Activated CD8-positive, alpha-beta T cell treated with anti-CD3 and anti-CD28 coated beads, Interleukin-2, amount 10 ng/mL, durations not matched to agents 7 days and 5 days (primary cell): ENCODE results near the gene EFHC1. TPM values are rescaled to one million over a fixed set of nuclear protein-coding genes. Genes with fewer than 3 reads are reported as not detected.

ENCODE experiments used
- ATAC-seq: fragments of 150-1000 bp; cut with Tn5 transposase; one replicate; pipeline ENCODE4 v1.10.0; 2021; ENCODE audit warnings: moderate library complexity
- CTCF ChIA-PET: fragments of 350-600 bp; sonication (Branson Sonifier 250); formaldehyde crosslinking; loops from one replicate; lab custom pipeline; 2021; ENCODE audit warnings: antibody characterized with exemption; lab: Charles Lee
- POLR2A ChIA-PET: fragments of 350-600 bp; sonication (Branson Sonifier 250); formaldehyde crosslinking; loops from one replicate; lab custom pipeline; 2021; ENCODE audit warnings: antibody characterized with exemption; lab: Charles Lee
- DNase-seq: peaks from one replicate; pipeline ENCODE4 v3.0.0-alpha.2; 2020
- H3K27ac Mint-ChIP-seq: one replicate; pipeline ENCODE4 v1.8.0; 2021; ENCODE audit warnings: mild to moderate bottlenecking, mixed read lengths
- H3K27me3 Mint-ChIP-seq: one replicate; pipeline ENCODE4 v1.8.0; 2021; ENCODE audit warnings: low read depth, mixed read lengths
- H3K36me3 Mint-ChIP-seq: one replicate; pipeline ENCODE4 v1.8.0; 2021; ENCODE audit warnings: low read depth, mixed read lengths
- H3K4me1 Mint-ChIP-seq: one replicate; pipeline ENCODE4 v1.8.0; 2021; ENCODE audit warnings: low read depth, mixed read lengths
- H3K4me3 Mint-ChIP-seq: one replicate; pipeline ENCODE4 v1.8.0; 2021; ENCODE audit warnings: mild to moderate bottlenecking, mixed read lengths
- H3K9me3 Mint-ChIP-seq: one replicate; pipeline ENCODE4 v1.8.0; 2022; ENCODE audit warnings: mixed read lengths; ENCODE audit not compliant: insufficient read depth
- total RNA-seq, 2 experiments: library from RNA; stranded (reverse); gene quantifications; one replicate each; pipeline ENCODE4 v1.2.3, GENCODE V29; 2021

EFHC1 gene
- total RNA-seq, 2 experiments from 2014 or later: 1.4 to 2.5 TPM

DNA sequence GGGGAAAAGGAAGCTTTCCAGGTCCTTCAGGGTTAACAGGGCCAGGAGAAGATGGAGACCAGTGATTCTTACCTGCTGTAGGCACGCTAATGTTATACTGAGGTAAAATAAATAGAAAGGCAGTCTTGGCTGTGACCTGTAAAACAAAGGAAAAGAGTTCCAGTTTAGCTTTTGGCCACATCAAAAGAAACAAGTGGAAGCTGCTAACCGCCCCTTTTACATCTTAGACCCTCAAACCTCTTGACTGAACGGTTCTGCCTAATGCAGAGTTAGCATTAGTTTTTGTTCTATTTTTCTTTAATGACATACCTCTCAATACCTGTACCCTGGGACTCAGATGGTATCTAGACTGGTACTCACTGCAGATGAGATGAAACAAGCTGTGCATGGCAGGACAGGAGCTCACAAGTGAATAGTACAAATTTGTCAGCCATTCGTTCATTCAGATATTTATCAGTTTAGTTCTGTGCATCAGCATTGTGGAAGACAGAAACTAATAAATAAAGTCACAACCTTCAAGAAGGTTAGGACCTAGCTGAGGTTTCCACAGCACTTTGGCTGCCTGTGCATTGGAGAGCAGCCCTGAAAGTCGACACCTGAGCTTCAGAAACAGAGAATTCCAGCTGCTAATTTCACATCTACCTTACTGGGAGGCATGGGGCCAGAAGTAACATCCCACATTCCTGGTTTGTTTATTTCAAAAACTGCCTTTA, 115.7 kb downstream of the EFHC1 start:
- Mint-ChIP-seq H3K27me3 (peaks cover 11% of the 10 kb centered on the region), H3K4me1 (peaks cover 42% of the 10 kb centered on the region), H3K27ac (peak overlapping the region; percentile 53), H3K4me3 (peak overlapping the region; percentile 33), H3K36me3 (no peaks in the 10 kb centered on the region), H3K9me3 (no peaks in the 10 kb centered on the region)
- DNase-seq (peak; percentile 42), ATAC-seq (peak; percentile 17)
- CTCF ChIA-PET: interaction anchor here (0.7 to 2.8 kb wide), 8 partner anchors 20 to 174 kb away, joined by 3 to 8 read pairs (median 4); partner anchors contain the start of gene PAQR8
- POLR2A ChIA-PET: interaction anchor here (0.6 to 0.7 kb wide), 4 partner anchors 14 to 145 kb away, joined by 3 to 5 read pairs (median 3); no protein-coding TSS in a partner anchor

DNA sequence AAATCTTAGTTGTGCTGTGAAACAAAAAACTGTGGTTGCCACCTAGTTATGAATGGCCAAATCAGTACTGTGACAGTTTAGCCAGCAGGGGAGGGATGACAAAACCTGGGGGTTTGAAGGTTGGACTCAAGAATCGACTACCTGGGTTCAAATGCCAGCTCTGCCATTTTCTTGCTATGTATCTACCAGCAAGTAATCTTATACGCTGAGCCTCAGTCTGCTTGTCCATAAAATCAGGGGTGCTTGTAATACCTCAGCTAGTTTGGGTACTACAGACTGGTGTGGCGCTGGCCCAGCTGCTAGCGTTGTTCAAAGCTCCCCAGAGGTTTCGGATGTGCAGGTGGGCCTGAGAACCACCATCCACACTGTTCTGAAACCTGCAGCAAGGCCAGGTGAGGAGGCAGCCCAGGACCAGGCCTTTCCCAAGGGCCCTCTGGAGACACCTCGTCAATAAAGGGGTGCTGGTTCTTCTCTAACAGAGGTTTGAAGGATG, 116.3 kb downstream of the EFHC1 start:
- Mint-ChIP-seq H3K4me3 (no peak overlapping the region), H3K36me3 (no peaks in the 10 kb centered on the region), H3K27ac (no peak overlapping the region), H3K9me3 (no peaks in the 10 kb centered on the region), H3K4me1 (peaks cover 42% of the 10 kb centered on the region), H3K27me3 (peaks cover 10% of the 10 kb centered on the region)
- DNase-seq: no peak
- CTCF ChIA-PET: interaction anchor here (1.0 to 2.8 kb wide), 6 partner anchors 39 to 139 kb away, joined by 3 to 8 read pairs (median 4); no protein-coding TSS in a partner anchor
- ATAC-seq: no peak
- POLR2A ChIA-PET: interaction anchor here (0.6 kb wide), 1 partner anchor 59 kb away, joined by 3 read pairs; no protein-coding TSS in a partner anchor

DNA sequence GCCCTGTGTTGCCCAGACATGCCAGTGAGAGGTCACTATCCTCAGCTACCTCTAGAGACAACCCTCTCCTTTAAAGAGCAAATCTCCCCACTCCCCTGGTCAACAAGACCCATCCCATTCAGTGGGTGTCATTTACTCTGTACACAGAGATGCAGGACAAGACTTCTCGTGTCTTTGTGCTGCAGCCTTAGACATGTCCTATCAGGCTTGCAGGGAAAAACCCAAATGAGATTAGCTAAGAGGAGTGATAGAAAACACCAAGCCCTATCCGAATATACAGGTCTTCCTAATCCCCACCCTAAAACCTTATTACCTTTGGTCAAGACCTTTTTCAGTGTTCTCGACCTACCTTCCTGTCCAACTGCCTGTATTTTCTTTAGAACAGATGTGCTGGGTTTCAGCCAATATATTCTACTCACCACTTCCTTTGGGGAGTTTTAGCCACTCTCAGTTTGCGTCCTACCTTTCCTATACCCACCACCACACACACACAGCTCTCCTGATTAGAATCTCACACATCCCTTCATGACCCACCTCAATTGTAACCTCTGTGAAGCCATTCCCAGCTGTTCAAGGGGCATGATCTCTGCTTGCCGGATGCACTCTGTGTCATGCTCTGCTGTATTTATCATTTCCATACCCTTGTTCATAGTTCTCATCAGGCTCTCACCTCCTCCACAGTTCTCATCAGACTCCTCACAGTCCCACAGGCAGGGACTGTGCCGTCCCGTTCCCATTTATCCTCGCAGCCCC, 117.0 kb downstream of the EFHC1 start:
- POLR2A ChIA-PET: no interaction called here

DNA sequence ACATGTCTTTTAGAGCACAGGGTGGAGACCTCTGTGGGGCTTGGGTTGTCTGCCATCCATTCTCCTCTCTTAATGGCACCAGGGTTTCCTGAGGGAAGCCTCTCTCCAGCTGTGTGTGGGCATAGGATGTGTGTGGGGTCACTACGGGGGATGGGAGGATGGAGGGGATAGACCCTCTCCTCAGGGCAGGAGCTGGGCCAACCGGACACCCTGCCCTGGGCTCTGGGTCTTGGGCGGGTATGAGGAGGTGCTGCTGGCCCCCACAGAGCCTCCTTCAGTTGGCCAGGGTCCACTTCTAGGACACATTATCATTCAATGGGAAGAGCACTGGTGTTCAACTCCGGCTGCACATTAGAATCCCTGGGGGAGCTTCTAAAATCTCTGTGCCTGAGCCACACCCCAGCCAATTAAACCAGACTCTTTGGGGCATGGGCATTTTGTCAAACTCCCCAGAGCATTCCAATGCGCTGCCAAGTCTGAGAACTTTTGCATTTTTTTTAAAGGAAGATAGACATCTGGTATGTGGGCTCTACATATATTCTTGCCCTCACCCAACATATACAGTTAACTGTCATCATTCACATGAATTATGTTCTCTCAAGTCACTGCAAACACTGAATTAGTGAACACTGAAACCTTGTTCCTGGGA, 118.2 kb downstream of the EFHC1 start:
- no peaks in the 10 kb centered on the region for H3K9me3 Mint-ChIP-seq
- ChIA-PET CTCF (no interaction called here), POLR2A (interaction anchor here (0.6 kb wide), 1 partner anchor 18 kb away, joined by 3 read pairs; no protein-coding TSS in a partner anchor)
- no peak for DNase-seq
- no peak overlapping the region for H3K27ac Mint-ChIP-seq
- H3K36me3 Mint-ChIP-seq: no peaks in the 10 kb centered on the region
- no peak overlapping the region for H3K4me3 Mint-ChIP-seq
- no peak for ATAC-seq
- peaks cover 8% of the 10 kb centered on the region for H3K27me3 Mint-ChIP-seq
- peaks cover 42% of the 10 kb centered on the region for H3K4me1 Mint-ChIP-seq

More for the DNA sequence above, 117.0 kb downstream of the EFHC1 start:
- DNase-seq (no peak), ATAC-seq (peak; percentile 10)
- CTCF ChIA-PET: interaction anchor here (1.0 to 2.8 kb wide), 4 partner anchors 38 to 139 kb away, joined by 3 to 8 read pairs (median 6); no protein-coding TSS in a partner anchor
- no peaks in the 10 kb centered on the region for H3K36me3 Mint-ChIP-seq
- no peak overlapping the region for H3K4me3 Mint-ChIP-seq
- H3K27me3 Mint-ChIP-seq: peaks cover 8% of the 10 kb centered on the region
- peaks cover 42% of the 10 kb centered on the region for H3K4me1 Mint-ChIP-seq
- peak overlapping the region; percentile 3 for H3K27ac Mint-ChIP-seq
- H3K9me3 Mint-ChIP-seq: no peaks in the 10 kb centered on the region

DNA sequence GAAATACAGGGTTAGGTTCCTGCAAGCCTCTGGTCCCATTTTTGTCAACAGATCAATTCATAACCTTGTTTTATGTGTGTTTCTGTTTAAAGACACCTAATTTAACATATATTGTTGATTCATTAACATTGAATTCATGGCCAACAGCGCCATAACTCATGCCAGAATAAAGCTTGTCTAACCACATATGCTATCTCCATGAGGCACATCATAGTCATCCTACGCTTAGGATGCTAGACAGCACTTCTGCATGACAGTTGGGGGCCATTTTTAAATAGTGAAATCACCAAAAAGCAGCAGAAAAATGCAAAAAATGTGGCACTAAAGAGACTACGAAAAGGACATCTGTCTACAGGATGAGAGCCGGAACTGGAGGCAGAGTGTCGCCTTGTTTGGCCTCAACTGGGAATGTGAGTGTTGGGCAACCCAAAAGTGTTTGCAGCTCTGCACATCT, 118.8 kb downstream of the EFHC1 start:
- H3K27me3 Mint-ChIP-seq: peaks cover 8% of the 10 kb centered on the region
- POLR2A ChIA-PET: interaction anchor here (0.6 kb wide), 1 partner anchor 313 kb away, joined by 3 read pairs; no protein-coding TSS in a partner anchor
- H3K27ac Mint-ChIP-seq: no peak overlapping the region
- H3K4me1 Mint-ChIP-seq: peaks cover 42% of the 10 kb centered on the region
- H3K36me3 Mint-ChIP-seq: no peaks in the 10 kb centered on the region
- ATAC-seq (no peak), DNase-seq (no peak)
- CTCF ChIA-PET: no interaction called here
- H3K9me3 Mint-ChIP-seq: no peaks in the 10 kb centered on the region
- H3K4me3 Mint-ChIP-seq: no peak overlapping the region

DNA sequence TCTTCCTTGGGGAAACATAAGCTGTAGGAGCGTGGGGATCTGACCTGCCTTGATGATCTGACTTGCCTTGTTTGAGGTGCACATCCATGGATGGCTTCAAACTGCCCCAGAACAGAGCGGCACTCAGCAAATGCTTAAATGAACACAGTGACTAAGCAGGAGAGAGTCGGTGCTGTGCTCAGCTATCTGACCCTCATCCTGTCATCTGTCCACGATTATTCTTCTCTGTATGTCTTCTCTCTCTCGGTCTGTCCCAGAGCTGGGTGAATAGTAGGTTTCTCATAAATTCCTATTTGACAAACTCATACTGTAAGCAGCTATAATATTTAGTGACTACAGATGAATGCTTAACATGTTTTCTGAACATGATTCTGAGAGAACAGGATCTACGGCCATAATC, 119.5 kb downstream of the EFHC1 start:
- ChIA-PET POLR2A (no interaction called here), CTCF (interaction anchor here (1.5 kb wide), 1 partner anchor 36 kb away, joined by 4 read pairs; no protein-coding TSS in a partner anchor)
- DNase-seq (no peak), ATAC-seq (no peak)
- Mint-ChIP-seq H3K27ac (no peak overlapping the region), H3K27me3 (peaks cover 8% of the 10 kb centered on the region), H3K9me3 (no peaks in the 10 kb centered on the region), H3K4me3 (no peak overlapping the region), H3K36me3 (no peaks in the 10 kb centered on the region), H3K4me1 (peaks cover 38% of the 10 kb centered on the region)

DNA sequence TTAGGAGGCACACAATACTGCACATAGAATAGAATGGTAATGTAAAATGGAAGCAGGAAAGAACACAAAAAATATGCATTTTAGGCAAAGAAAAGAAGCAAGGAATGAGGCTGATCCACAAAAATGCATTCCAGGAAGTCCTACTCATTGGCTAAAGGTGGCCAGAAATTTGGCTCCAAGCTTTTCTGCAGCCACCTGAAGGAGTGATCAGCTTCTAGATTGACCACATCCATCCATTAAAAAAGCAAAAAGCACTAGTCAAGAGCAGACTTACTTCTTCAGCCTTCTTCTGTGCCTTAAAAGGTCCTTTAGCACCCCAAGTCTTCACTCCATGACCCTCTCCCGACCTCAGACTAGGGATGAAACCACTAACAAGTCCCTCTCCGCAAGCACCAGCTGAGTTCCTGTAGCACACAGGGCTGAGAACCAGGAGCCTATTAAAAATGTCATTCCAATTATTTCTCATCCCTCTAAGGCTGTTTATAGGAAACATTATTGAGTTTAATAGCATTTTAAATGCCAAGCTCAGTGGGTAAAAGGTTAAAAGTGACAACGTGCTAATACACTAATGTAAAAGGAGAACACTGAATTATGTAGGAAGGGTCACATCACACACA, 120.3 kb downstream of the EFHC1 start:
- ChIA-PET CTCF (interaction anchor here (1.5 kb wide), 1 partner anchor 36 kb away, joined by 4 read pairs; no protein-coding TSS in a partner anchor), POLR2A (no interaction called here)
- DNase-seq (no peak), ATAC-seq (no peak)
- H3K4me3 Mint-ChIP-seq: no peak overlapping the region
- peaks cover 8% of the 10 kb centered on the region for H3K27me3 Mint-ChIP-seq
- no peak overlapping the region for H3K27ac Mint-ChIP-seq
- no peaks in the 10 kb centered on the region for H3K9me3 Mint-ChIP-seq
- peaks cover 30% of the 10 kb centered on the region for H3K4me1 Mint-ChIP-seq
- H3K36me3 Mint-ChIP-seq: no peaks in the 10 kb centered on the region

DNA sequence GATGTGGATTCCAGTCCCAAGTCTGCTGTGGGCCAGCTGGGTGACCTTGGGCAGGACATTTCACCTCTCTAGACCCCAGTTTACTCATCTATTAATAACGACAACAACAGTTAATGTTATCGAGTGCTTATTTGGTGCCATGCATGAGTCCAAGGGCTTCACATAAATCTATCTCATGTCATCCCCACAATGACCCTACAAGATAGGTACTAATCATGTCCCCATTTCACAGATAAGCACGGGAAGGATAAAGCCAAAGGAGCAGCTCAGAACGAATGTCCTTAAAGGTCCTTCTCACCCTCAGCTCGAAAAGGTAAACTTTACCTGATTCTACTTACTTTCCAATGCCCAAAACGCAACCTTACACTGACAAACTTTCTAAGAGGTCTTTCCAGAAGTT, 121.0 kb downstream of the EFHC1 start:
- Mint-ChIP-seq H3K27me3 (peaks cover 8% of the 10 kb centered on the region), H3K4me1 (peaks cover 23% of the 10 kb centered on the region), H3K9me3 (no peaks in the 10 kb centered on the region), H3K4me3 (no peak overlapping the region), H3K27ac (no peak overlapping the region), H3K36me3 (no peaks in the 10 kb centered on the region)
- ATAC-seq (no peak), DNase-seq (no peak)
- CTCF ChIA-PET: interaction anchor here (1.5 kb wide), 1 partner anchor 35 kb away, joined by 4 read pairs; no protein-coding TSS in a partner anchor
- POLR2A ChIA-PET: no interaction called here

DNA sequence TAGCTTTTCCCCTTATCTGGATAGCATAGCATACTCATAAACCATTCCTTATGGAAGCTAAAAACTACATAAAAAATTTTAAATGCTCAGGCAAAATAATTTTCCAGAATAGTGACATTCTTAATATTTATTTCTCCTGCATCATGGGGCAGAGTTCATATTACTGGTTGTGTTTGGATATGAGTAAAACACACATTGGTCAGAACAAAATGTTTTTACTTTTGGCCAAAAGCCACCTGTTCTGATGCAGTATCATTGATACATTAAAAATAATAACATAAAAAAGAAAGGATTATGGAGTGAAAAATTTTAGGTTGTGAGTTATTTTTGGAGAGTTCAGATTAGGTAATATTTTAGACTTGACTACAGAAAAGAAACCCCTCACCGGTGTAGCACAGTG, 123.1 kb downstream of the EFHC1 start:
- ChIA-PET CTCF (no interaction called here), POLR2A (interaction anchor here (0.7 kb wide), 1 partner anchor 12 kb away, joined by 3 read pairs; no protein-coding TSS in a partner anchor)
- ATAC-seq (no peak), DNase-seq (no peak)
- H3K27ac Mint-ChIP-seq: no peak overlapping the region
- H3K36me3 Mint-ChIP-seq: no peaks in the 10 kb centered on the region
- no peaks in the 10 kb centered on the region for H3K9me3 Mint-ChIP-seq
- no peak overlapping the region for H3K4me3 Mint-ChIP-seq
- H3K27me3 Mint-ChIP-seq: peaks cover 10% of the 10 kb centered on the region
- H3K4me1 Mint-ChIP-seq: peaks cover 3% of the 10 kb centered on the region

DNA sequence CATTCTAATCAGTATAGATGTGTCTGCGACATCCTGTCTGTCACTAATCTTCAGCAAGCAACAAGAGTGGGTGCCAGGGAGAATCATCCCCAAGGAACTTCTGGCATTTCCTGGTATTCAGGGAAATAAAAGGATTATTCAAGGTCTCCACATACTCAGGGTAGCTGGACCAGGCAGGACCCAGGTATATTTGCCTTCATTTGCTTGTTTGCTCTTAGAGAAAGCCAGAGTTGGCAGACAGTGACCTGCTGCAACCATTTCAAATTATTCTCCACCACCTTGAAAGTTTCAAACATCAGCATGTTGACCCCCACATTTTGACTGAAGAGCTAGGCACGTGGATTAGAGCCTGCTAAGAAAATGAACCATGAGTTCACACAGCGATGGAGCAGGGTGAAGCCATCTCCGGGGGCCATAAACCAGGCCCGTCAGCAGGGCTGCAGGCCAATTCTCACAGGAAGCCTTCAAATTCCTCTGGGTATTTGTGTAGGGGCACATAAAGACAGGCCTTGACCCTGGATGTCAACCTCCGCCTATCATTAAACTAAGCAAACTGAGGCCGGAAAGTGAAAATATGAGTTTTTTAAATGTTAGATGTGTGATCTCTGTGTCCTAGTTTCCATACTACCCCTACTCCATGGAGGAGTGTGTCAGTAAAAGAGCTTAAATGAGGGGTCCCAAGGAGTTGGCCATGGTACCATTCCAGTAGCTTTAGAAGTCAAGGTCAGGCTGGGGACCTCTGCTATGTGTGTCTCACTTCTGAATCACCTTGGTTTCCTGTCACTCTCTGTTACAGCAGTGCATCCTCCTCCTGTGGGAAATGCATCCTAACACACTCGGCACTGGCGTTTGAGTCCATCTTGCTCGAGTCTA, 123.8 kb downstream of the EFHC1 start:
- ChIA-PET POLR2A (interaction anchor here (0.7 kb wide), 1 partner anchor 11 kb away, joined by 3 read pairs; no protein-coding TSS in a partner anchor), CTCF (interaction anchor here (0.9 kb wide), 1 partner anchor 8 kb away, joined by 3 read pairs; no protein-coding TSS in a partner anchor)
- no peak overlapping the region for H3K4me3 Mint-ChIP-seq
- H3K36me3 Mint-ChIP-seq: no peaks in the 10 kb centered on the region
- peaks cover 10% of the 10 kb centered on the region for H3K27me3 Mint-ChIP-seq
- no peak overlapping the region for H3K27ac Mint-ChIP-seq
- no peak for ATAC-seq
- no peaks in the 10 kb centered on the region for H3K9me3 Mint-ChIP-seq
- no peak for DNase-seq
- H3K4me1 Mint-ChIP-seq: peaks cover 3% of the 10 kb centered on the region
